Measurements from ENCODE around the gene SRSF4.
"Not testable (repeated sequence)": the region's sequence is repeated elsewhere in the genome, so short reads cannot be mapped to it uniquely, and the experiment has no call there.

SRSF4 gene

GRCh38 chr1:29181413-29182225 lies at the start of gene SRSF4:
TSS of gene SRSF4 (minus strand) at chr1:29181900. CDS start at chr1:29181752, 148 bp downstream.
- peak; percentile 11 for FAIRE-seq

GRCh38 chr1:29230553-29231378 lies 49.1 kb upstream of the SRSF4 start, which contains the start of gene MECR:
TSS of gene MECR (minus strand) at chr1:29230934. CDS start at chr1:29230906, 28 bp downstream.
- FAIRE-seq, result no peak

GRCh38 chr1:29230204-29230552 lies 48.5 kb upstream of the SRSF4 start:
- FAIRE-seq, result no peak

- FAIRE-seq, result no peak
These were observed 45.8 kb upstream of the SRSF4 start for GRCh38 chr1:29227511-29227910.

GRCh38 chr1:29225361-29225760 lies 43.7 kb upstream of the SRSF4 start:
- no peak for FAIRE-seq

- no peak for FAIRE-seq
These were observed 42.7 kb upstream of the SRSF4 start for GRCh38 chr1:29224356-29224837.

GRCh38 chr1:29223521-29223920 lies 41.8 kb upstream of the SRSF4 start:
- FAIRE-seq, result no peak

GRCh38 chr1:29222686-29223085 lies 41.0 kb upstream of the SRSF4 start:
- FAIRE-seq, result no peak

GRCh38 chr1:29222260-29222659 lies 40.6 kb upstream of the SRSF4 start:
- not testable (repeated sequence) for FAIRE-seq

- no peak for FAIRE-seq
These were observed 39.6 kb upstream of the SRSF4 start for GRCh38 chr1:29221296-29221695.

- no peak for FAIRE-seq
These were observed 36.5 kb upstream of the SRSF4 start for GRCh38 chr1:29218223-29218622.

GRCh38 chr1:29217633-29218032 lies 35.9 kb upstream of the SRSF4 start:
- FAIRE-seq, result no peak

- no peak for FAIRE-seq
These were observed 31.4 kb upstream of the SRSF4 start for GRCh38 chr1:29213055-29213454.

- no peak for FAIRE-seq
These were observed 29.7 kb upstream of the SRSF4 start for GRCh38 chr1:29211086-29212030.

GRCh38 chr1:29210278-29211085 lies 28.8 kb upstream of the SRSF4 start:
- FAIRE-seq, result no peak

GRCh38 chr1:29209173-29209572 lies 27.5 kb upstream of the SRSF4 start:
- FAIRE-seq, result no peak

- FAIRE-seq, result no peak
These were observed 26.7 kb upstream of the SRSF4 start for GRCh38 chr1:29208442-29208841.

- FAIRE-seq, result peak; percentile 91
These were observed 21.1 kb upstream of the SRSF4 start for GRCh38 chr1:29202584-29203340.

- FAIRE-seq, result no peak
These were observed 20.4 kb upstream of the SRSF4 start for GRCh38 chr1:29202053-29202452.

- no peak for FAIRE-seq
These were observed 19.9 kb upstream of the SRSF4 start for GRCh38 chr1:29201595-29202051.

Measured in TTC549 (cell line).